Measurements from ENCODE around the gene EGFL8.

GRCh38 chr6:32146687-32147086, 17.7 kb upstream of the EGFL8 start:
- TF ChIP-seq POLR2A (IDR thresholded peaks at IDR 0.05; ENCODE audit: extremely low read depth, insufficient read length) = no peak
- TF ChIP-seq, protein P1, sequence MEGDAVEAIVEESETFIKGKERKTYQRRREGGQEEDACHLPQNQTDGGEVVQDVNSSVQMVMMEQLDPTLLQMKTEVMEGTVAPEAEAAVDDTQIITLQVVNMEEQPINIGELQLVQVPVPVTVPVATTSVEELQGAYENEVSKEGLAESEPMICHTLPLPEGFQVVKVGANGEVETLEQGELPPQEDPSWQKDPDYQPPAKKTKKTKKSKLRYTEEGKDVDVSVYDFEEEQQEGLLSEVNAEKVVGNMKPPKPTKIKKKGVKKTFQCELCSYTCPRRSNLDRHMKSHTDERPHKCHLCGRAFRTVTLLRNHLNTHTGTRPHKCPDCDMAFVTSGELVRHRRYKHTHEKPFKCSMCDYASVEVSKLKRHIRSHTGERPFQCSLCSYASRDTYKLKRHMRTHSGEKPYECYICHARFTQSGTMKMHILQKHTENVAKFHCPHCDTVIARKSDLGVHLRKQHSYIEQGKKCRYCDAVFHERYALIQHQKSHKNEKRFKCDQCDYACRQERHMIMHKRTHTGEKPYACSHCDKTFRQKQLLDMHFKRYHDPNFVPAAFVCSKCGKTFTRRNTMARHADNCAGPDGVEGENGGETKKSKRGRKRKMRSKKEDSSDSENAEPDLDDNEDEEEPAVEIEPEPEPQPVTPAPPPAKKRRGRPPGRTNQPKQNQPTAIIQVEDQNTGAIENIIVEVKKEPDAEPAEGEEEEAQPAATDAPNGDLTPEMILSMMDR (IDR thresholded peaks at IDR 0.05; ENCODE audit: low read depth, low read length) = no peak

Measured in NB4 (cell line).